PC-3 (cell line): ENCODE data around the gene SLC25A5. TPM values are rescaled to one million over a fixed set of nuclear protein-coding genes. Genes with fewer than 3 reads are reported as not detected.

Experiments used
- ATAC-seq: fragments of 200-7000 bp; cut with Tn5 transposase; 2 replicates; pipeline ENCODE4 v1.9.1; 2020; ENCODE audit warnings: mild to moderate bottlenecking, moderate library complexity
- BruUV-seq: library from RNA; stranded (reverse); fragments of 400-500 nt; replicated peaks from 2 replicates; lab custom pipeline; 2021; lab: Mats Ljungman, UMichigan
- CTCF ChIA-PET: fragments of 300-600 bp; sonication (Branson Sonifier 250); formaldehyde crosslinking; loops from one replicate; lab custom pipeline; 2022; ENCODE audit warnings: antibody characterized with exemption; lab: Charles Lee
- POLR2A ChIA-PET: fragments of 300-600 bp; sonication (Branson Sonifier 250); formaldehyde crosslinking; loops from one replicate; lab custom pipeline; 2022; ENCODE audit warnings: antibody characterized with exemption; ENCODE audit not compliant: unreplicated experiment; lab: Charles Lee
- DNase-seq: peaks from one replicate; pipeline ENCODE4 v3.0.0-alpha.2; 2015
- H2AFZ ChIP-seq: fragments of 300-600 bp; sonication (generic); 2 replicates; pipeline ENCODE4 v1.6.0; 2016; ENCODE audit warnings: antibody characterized with exemption, low read length
- H3F3A ChIP-seq: fragments of 300-600 bp; sonication (generic); one replicate; pipeline ENCODE4 v1.6.0; 2017; ENCODE audit warnings: antibody characterized with exemption, low read length, control low read depth, mild to moderate bottlenecking; ENCODE audit not compliant: unreplicated experiment
- H3K27ac ChIP-seq: fragments of 300-600 bp; sonication (generic); 2 replicates; pipeline ENCODE4 v1.5.1; 2016; ENCODE audit warnings: mild to moderate bottlenecking, low read length
- H3K27me3 ChIP-seq: fragments of 300-600 bp; sonication (generic); 2 replicates; pipeline ENCODE4 v1.6.1; 2016; ENCODE audit warnings: low read length, mixed read lengths
- H3K36me3 ChIP-seq: fragments of 300-600 bp; sonication (generic); 2 replicates; pipeline ENCODE4 v1.6.1; 2016; ENCODE audit warnings: low read depth, mixed run types, low read length, mixed read lengths
- H3K4me1 ChIP-seq: fragments of 300-600 bp; sonication (generic); 2 replicates; pipeline ENCODE4 v1.5.1; 2016; ENCODE audit warnings: low read length; ENCODE audit not compliant: insufficient read depth
- H3K4me2 ChIP-seq: fragments of 300-600 bp; sonication (generic); 2 replicates; pipeline ENCODE4 v1.6.0; 2016; ENCODE audit warnings: low read length
- H3K4me3 ChIP-seq: fragments of 300-600 bp; sonication (generic); 2 replicates; pipeline ENCODE4 v1.5.1; 2016; ENCODE audit warnings: mild to moderate bottlenecking, low read length, mixed read lengths
- H3K79me2 ChIP-seq: fragments of 300-600 bp; sonication (generic); 2 replicates; pipeline ENCODE4 v1.6.1; 2017; ENCODE audit warnings: low read length, mixed read lengths
- H3K9ac ChIP-seq: fragments of 300-600 bp; sonication (generic); 2 replicates; pipeline ENCODE4 v1.6.0; 2016; ENCODE audit warnings: mild to moderate bottlenecking, low read length
- H3K9me2 ChIP-seq: fragments of 300-600 bp; sonication (generic); replicated peaks from 2 replicates; pipeline ENCODE4 v1.6.1; 2016; ENCODE audit warnings: mixed run types, low read length, mixed read lengths
- H3K9me3 ChIP-seq: fragments of 300-600 bp; sonication (generic); 2 replicates; pipeline ENCODE4 v1.6.1; 2016; ENCODE audit warnings: low read length, mixed read lengths
- H4K20me1 ChIP-seq: fragments of 300-600 bp; sonication (generic); 2 replicates; pipeline ENCODE4 v1.6.1; 2016; ENCODE audit warnings: low read length, mixed read lengths
- EZH2 ChIP-seq: fragments of 300-600 bp; sonication (generic); IDR thresholded peaks from one replicate; pipeline ENCODE4 v1.6.1; 2017; ENCODE audit warnings: antibody characterized with exemption, mild to moderate bottlenecking, low read length; ENCODE audit not compliant: unreplicated experiment
- EZH2phosphoT487 ChIP-seq: fragments of 300-600 bp; sonication (generic); IDR thresholded peaks from 2 replicates; pipeline ENCODE4 v1.6.1; 2018; ENCODE audit warnings: mild to moderate bottlenecking, antibody characterized with exemption, low read length, borderline replicate concordance
- intact Hi-C: fragments of 100-400 bp; cut with micrococcal nuclease; formaldehyde crosslinking; loops from 2 replicates; pipeline ENCODE4 v1.9.0; 2023
- total RNA-seq: library from RNA; depleted of rRNA; stranded (reverse); fragments of >200 nt; gene quantifications from 2 replicates; pipeline ENCODE4 v1.2.3, GENCODE V29; 2014
- TF ChIP-seq, protein P1 (sequence below): fragments of 300-600 bp; sonication (generic); conservative IDR thresholded peaks from 2 replicates; pipeline ENCODE4 v1.5.1; 2017; ENCODE audit warnings: antibody characterized with exemption, low read depth, mild to moderate bottlenecking, low read length

Gene SLC25A5
- total RNA-seq, 1 experiment from 2014 or later = 544 TPM

DNA sequence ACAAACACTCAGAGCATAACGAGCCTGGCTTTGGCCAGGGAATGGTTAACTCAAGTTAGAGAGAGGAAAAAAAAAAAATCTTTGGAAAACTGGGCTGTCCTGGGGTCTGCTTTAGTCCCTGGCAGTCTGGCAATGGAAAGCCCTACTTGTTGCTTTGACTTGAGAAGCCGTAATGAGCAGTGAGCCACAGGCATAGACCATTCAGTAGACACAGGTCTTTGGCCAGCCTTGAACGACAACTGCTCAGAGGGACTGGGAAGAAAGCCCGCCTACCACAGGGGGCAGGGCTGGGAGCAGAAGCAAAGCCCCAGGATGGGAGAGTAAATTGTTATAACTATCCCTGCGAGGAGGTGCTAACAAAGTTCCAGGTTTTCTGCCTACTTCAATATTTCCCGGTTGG, 43.2 kb upstream of the SLC25A5 start:
- H3K9me2 ChIP-seq = no peaks in the 10 kb centered on the region
- intact Hi-C loops = no loop called here
- H3K36me3 ChIP-seq = no peaks in the 10 kb centered on the region
- no peaks in the 10 kb centered on the region for H3K27me3 ChIP-seq
- no peak overlapping the region for H3K4me2 ChIP-seq
- TF ChIP-seq EZH2phosphoT487 = no peak
- H3F3A ChIP-seq = no peaks in the 10 kb centered on the region
- BruUV-seq = no TSS peak
- H2AFZ ChIP-seq = no peak overlapping the region
- POLR2A ChIA-PET = no interaction called here
- CTCF ChIA-PET = no interaction called here
- no peak overlapping the region for H3K27ac ChIP-seq
- no peaks in the 10 kb centered on the region; the same call in 1 of the 2 replicates for H3K4me1 ChIP-seq
- DNase-seq (no peak), ATAC-seq (no peak)
- H4K20me1 ChIP-seq = no peaks in the 10 kb centered on the region
- no peak overlapping the region for H3K9ac ChIP-seq
- H3K79me2 ChIP-seq = no peaks in the 10 kb centered on the region
- H3K9me3 ChIP-seq = no peaks in the 10 kb centered on the region
- no peak overlapping the region for H3K4me3 ChIP-seq

DNA sequence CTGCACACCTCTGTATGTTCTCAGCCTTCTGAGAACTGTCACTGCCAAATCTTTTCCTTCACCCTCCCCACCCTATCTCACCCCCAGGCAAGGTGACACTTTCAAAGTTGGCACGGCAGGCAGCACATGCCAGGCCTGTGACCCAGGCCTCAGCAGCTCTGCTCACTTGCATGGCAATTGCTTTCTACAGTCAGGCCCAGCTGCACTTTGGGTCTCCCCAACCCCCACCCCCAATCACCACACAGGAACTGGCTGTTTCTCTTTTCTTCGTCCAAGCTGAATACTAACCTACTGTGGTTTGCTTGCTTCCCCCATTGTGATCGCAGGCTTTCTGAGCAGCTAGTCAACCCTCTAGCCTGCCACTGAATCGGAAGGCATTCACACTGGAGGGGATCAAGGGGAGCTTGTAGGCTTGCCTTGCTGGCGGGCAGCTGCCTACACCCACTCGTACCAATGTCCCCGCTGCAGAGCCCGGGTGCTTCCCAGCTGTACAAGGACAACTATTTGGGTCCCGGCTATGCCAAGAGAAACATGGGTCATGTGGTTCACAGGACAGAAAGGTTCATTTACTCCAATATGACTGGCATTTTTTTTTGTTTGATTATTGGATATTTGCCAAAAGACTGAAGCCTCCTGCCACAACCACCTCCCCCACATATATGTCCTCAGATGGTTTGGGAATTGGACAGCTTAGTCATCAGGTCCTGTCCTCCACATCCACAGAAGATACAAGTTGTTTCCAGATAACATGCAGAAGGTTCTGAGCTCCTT, 41.0 kb upstream of the SLC25A5 start:
- Histone ChIP-seq H3K4me2 (no peak overlapping the region), H3K4me1 (no peaks in the 10 kb centered on the region; the same call in 1 of the 2 replicates), H3K36me3 (no peaks in the 10 kb centered on the region; the same call in 1 of the 2 replicates), H3K9me2 (no peaks in the 10 kb centered on the region), H2AFZ (no peak overlapping the region), H3K4me3 (no peak overlapping the region), H3F3A (no peaks in the 10 kb centered on the region), H3K27me3 (no peaks in the 10 kb centered on the region), H4K20me1 (no peaks in the 10 kb centered on the region), H3K27ac (no peak overlapping the region), H3K9me3 (no peaks in the 10 kb centered on the region), H3K79me2 (no peaks in the 10 kb centered on the region), H3K9ac (no peak overlapping the region)
- DNase-seq (peak; percentile 18), ATAC-seq (no peak)
- TF ChIP-seq EZH2 = no peak
- no peak for TF ChIP-seq EZH2phosphoT487
- TF ChIP-seq, protein P1, sequence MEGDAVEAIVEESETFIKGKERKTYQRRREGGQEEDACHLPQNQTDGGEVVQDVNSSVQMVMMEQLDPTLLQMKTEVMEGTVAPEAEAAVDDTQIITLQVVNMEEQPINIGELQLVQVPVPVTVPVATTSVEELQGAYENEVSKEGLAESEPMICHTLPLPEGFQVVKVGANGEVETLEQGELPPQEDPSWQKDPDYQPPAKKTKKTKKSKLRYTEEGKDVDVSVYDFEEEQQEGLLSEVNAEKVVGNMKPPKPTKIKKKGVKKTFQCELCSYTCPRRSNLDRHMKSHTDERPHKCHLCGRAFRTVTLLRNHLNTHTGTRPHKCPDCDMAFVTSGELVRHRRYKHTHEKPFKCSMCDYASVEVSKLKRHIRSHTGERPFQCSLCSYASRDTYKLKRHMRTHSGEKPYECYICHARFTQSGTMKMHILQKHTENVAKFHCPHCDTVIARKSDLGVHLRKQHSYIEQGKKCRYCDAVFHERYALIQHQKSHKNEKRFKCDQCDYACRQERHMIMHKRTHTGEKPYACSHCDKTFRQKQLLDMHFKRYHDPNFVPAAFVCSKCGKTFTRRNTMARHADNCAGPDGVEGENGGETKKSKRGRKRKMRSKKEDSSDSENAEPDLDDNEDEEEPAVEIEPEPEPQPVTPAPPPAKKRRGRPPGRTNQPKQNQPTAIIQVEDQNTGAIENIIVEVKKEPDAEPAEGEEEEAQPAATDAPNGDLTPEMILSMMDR = no peak
- ChIA-PET CTCF (interaction anchor here (0.6 kb wide), 1 partner anchor 43 kb away, joined by 3 read pairs; no protein-coding TSS in a partner anchor), POLR2A (no interaction called here)
- intact Hi-C loops = no loop called here
- no TSS peak for BruUV-seq

DNA sequence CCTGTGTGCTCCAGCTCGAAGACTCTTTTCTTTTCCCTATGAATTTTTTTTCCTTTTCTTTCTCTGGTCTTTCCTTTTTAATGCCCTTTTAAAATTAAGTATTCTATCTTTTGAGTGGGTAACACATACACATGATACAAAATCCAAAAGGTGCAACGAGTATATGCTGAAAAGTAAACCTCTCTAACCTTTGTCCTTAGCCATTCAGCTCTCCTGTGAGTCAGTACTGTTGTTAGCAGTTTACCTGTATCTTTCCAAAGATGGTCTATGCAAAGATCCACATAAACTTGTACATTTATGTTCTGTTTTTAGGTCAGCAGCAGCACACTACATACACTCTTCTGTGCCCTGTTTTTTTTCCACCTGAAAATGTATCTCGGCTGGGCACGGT, 40.5 kb upstream of the SLC25A5 start:
- H3K27ac ChIP-seq = no peak overlapping the region
- no peaks in the 10 kb centered on the region for H3F3A ChIP-seq
- BruUV-seq = no TSS peak
- intact Hi-C loops = no loop called here
- no peaks in the 10 kb centered on the region; the same call in 1 of the 2 replicates for H3K4me1 ChIP-seq
- no peak overlapping the region for H3K4me2 ChIP-seq
- no peaks in the 10 kb centered on the region for H4K20me1 ChIP-seq
- H3K27me3 ChIP-seq = no peaks in the 10 kb centered on the region
- ATAC-seq (no peak), DNase-seq (no peak)
- H3K9me3 ChIP-seq = no peaks in the 10 kb centered on the region
- no peak overlapping the region for H2AFZ ChIP-seq
- ChIA-PET POLR2A (no interaction called here), CTCF (interaction anchor here (0.6 kb wide), 1 partner anchor 42 kb away, joined by 3 read pairs; no protein-coding TSS in a partner anchor)
- no peaks in the 10 kb centered on the region for H3K79me2 ChIP-seq
- no peaks in the 10 kb centered on the region; the same call in 1 of the 2 replicates for H3K36me3 ChIP-seq
- H3K4me3 ChIP-seq = no peak overlapping the region
- no peaks in the 10 kb centered on the region for H3K9me2 ChIP-seq
- H3K9ac ChIP-seq = no peak overlapping the region
- no peak for TF ChIP-seq EZH2phosphoT487
- no peak for TF ChIP-seq EZH2
- TF ChIP-seq, protein P1 = no peak
